SK-N-SH (cell line): ENCODE measurements around the gene ANKRD34A. TPM values are rescaled to one million over a fixed set of nuclear protein-coding genes. Genes with fewer than 3 reads are reported as not detected.

Experiments
- CTCF ChIA-PET: fragments of 300-600, 350-600 bp; formaldehyde crosslinking; extraction: SDS; loops from one replicate; lab custom pipeline; 2021; lab: Yijun Ruan, JAX
- POLR2A ChIA-PET: fragments of 350-600 bp; sonication (Branson Sonifier 250); formaldehyde crosslinking; extraction: SDS; loops from one replicate; lab custom pipeline; 2020; ENCODE audit warnings: antibody characterized with exemption, inconsistent platforms; lab: Yijun Ruan, JAX
- DNase-seq: peaks from one replicate; pipeline ENCODE4 v3.0.0; 2012
- H2AFZ ChIP-seq: fragments of 200-600 bp; sonication (generic); 2 replicates; pipeline ENCODE4 v1.8.1; 2016; ENCODE audit warnings: antibody characterized with exemption, mild to moderate bottlenecking, low read depth
- H3F3A ChIP-seq: fragments of 200-600 bp; sonication (generic); replicated peaks from 2 replicates; pipeline ENCODE3; 2016; ENCODE audit warnings: antibody characterized with exemption, mild to moderate bottlenecking; ENCODE audit not compliant: insufficient read depth
- H3K27ac ChIP-seq, 2 experiments: fragments of 200-500 bp in 1 of 2; fragments of 200-600 bp in 1 of 2; sonication (Bioruptor generic) in 1 of 2; sonication (generic), shearing (Covaris generic) in 1 of 2; 2 replicates each; pipeline versions ENCODE4 v1.5.1 to v1.6.1; 2014 to 2016; ENCODE audit warnings: low read depth in 2 of 2, inconsistent platforms in 1 of 2, low read length in 1 of 2, mild to moderate bottlenecking in 1 of 2, mixed read lengths in 1 of 2
- H3K27me3 ChIP-seq: fragments of 200-600 bp; sonication (generic), shearing (Covaris generic); 2 replicates; pipeline ENCODE4 v1.6.1; 2016; ENCODE audit warnings: mixed run types; ENCODE audit not compliant: insufficient read depth
- H3K36me3 ChIP-seq, 2 experiments: fragments of 200-500 bp in 1 of 2; fragments of 200-600 bp in 1 of 2; sonication (Bioruptor generic) in 1 of 2; sonication (generic) in 1 of 2; replicated peaks in 1 of 2; 2 replicates each; pipeline versions ENCODE3 to v1.5.1; 2014 to 2016; ENCODE audit warnings: low read length in 1 of 2, mild to moderate bottlenecking in 1 of 2; ENCODE audit not compliant: insufficient read depth in 2 of 2, control insufficient read depth in 1 of 2
- H3K4me1 ChIP-seq, 2 experiments: fragments of 200-500 bp in 1 of 2; fragments of 200-600 bp in 1 of 2; sonication (Bioruptor generic) in 1 of 2; sonication (generic), shearing (Covaris generic) in 1 of 2; 2 replicates each; pipeline versions ENCODE4 v1.5.1 to v1.6.1; 2014 to 2016; ENCODE audit warnings: low read depth in 1 of 2, low read length in 1 of 2, mixed run types in 1 of 2; ENCODE audit not compliant: insufficient read depth in 2 of 2, control insufficient read depth in 1 of 2
- H3K4me2 ChIP-seq: fragments of 200-600 bp; sonication (generic), shearing (Covaris generic); 2 replicates; pipeline ENCODE4 v1.6.1; 2017; ENCODE audit warnings: mixed run types
- H3K4me3 ChIP-seq, 2 experiments: fragments of 200-500 bp in 1 of 2; fragments of 200-600 bp in 1 of 2; sonication (Bioruptor generic) in 1 of 2; sonication (generic), shearing (Covaris generic) in 1 of 2; 2 replicates each; pipeline versions ENCODE4 v1.5.1 to v1.8.1; 2014 to 2016; ENCODE audit warnings: low read depth in 2 of 2, inconsistent platforms in 1 of 2, low read length in 1 of 2, mild to moderate bottlenecking in 1 of 2, mixed read lengths in 1 of 2, moderate library complexity in 1 of 2
- H3K79me2 ChIP-seq: fragments of 200-600 bp; sonication (generic); 2 replicates; pipeline ENCODE4 v1.8.1; 2017; ENCODE audit warnings: mild to moderate bottlenecking; ENCODE audit not compliant: insufficient read depth
- H3K9ac ChIP-seq: fragments of 200-600 bp; sonication (generic); 2 replicates; pipeline ENCODE4 v1.6.1; 2017; ENCODE audit warnings: mixed run types
- H3K9me2 ChIP-seq: fragments of 200-600 bp; sonication (generic); 2 replicates; pipeline ENCODE4 v1.6.1; 2017; ENCODE audit warnings: mixed run types
- H3K9me3 ChIP-seq: fragments of 200-600 bp; sonication (generic); 2 replicates; pipeline ENCODE4 v1.6.1; 2017; ENCODE audit warnings: mixed run types, mild to moderate bottlenecking, moderate library complexity
- H4K20me1 ChIP-seq: fragments of 200-600 bp; sonication (generic); 2 replicates; pipeline ENCODE4 v1.6.1; 2017; ENCODE audit warnings: mild to moderate bottlenecking, mixed run types; ENCODE audit not compliant: insufficient read depth
- CHD2 ChIP-seq: fragments of 150-350 bp; IDR thresholded peaks from 2 replicates; pipeline ENCODE4 v1.6.1; 2018; ENCODE audit warnings: low read length; ENCODE audit not compliant: partially characterized antibody
- EZH2phosphoT487 ChIP-seq: fragments of 200-600 bp; sonication (generic); IDR thresholded peaks from 2 replicates; pipeline ENCODE4 v1.6.1; 2017; ENCODE audit warnings: low read depth, mixed run types, mild to moderate bottlenecking, antibody characterized with exemption, moderate library complexity, borderline replicate concordance
- MXI1 ChIP-seq: IDR thresholded peaks from 2 replicates; pipeline ENCODE4 v1.6.1; 2012; ENCODE audit warnings: mild to moderate bottlenecking, low read depth, low read length, improper control_type of control experiment
- NFIC ChIP-seq: IDR thresholded peaks from 2 replicates; pipeline ENCODE4 v1.4.0; 2012; ENCODE audit warnings: borderline replicate concordance
- RAD21 ChIP-seq: IDR thresholded peaks from 2 replicates; pipeline ENCODE4 v1.6.1; 2012; ENCODE audit warnings: mild to moderate bottlenecking, low read length
- RFX5 ChIP-seq: IDR thresholded peaks from 2 replicates; pipeline ENCODE4 v1.6.1; 2012; ENCODE audit warnings: mild to moderate bottlenecking, improper control_type of control experiment, low read length
- TEAD4 ChIP-seq: IDR thresholded peaks from 2 replicates; pipeline ENCODE4 v1.4.0; 2012; ENCODE audit warnings: mild to moderate bottlenecking, borderline replicate concordance; ENCODE audit not compliant: insufficient read depth
- WGBS: methylation state at CpG from one replicate; pipeline ENCODE4 v1.1.6; 2017; ENCODE audit warnings: low lambda C conversion rate; 5-methylcytosine and 5-hydroxymethylcytosine counted together
- polyA plus RNA-seq, 3 experiments: library from polyadenylated mRNA; depleted of rRNA; stranded (reverse); fragments of >200 nt; gene quantifications; 2 replicates each; pipeline ENCODE4 v1.2.3, GENCODE V29; 2012
- TF ChIP-seq, protein P1 (sequence below): IDR thresholded peaks from 2 replicates; pipeline ENCODE4; 2012
- TF ChIP-seq, protein P2 (sequence below): IDR thresholded peaks from 2 replicates; pipeline ENCODE4 v1.4.0; 2012; ENCODE audit warnings: low read depth
- TF ChIP-seq, protein P3 (sequence below): IDR thresholded peaks from 2 replicates; pipeline ENCODE4 v1.6.1; 2012; ENCODE audit warnings: mild to moderate bottlenecking, low read depth, low read length, moderate library complexity
- TF ChIP-seq, protein P4 (sequence below): IDR thresholded peaks from 2 replicates; pipeline ENCODE4 v1.4.0; 2012; ENCODE audit warnings: low read depth, borderline replicate concordance

ANKRD34A gene
- polyA plus RNA-seq, 1 of the 3 experiments (the other 2 are of a cell fraction): 2.6 TPM

DNA sequence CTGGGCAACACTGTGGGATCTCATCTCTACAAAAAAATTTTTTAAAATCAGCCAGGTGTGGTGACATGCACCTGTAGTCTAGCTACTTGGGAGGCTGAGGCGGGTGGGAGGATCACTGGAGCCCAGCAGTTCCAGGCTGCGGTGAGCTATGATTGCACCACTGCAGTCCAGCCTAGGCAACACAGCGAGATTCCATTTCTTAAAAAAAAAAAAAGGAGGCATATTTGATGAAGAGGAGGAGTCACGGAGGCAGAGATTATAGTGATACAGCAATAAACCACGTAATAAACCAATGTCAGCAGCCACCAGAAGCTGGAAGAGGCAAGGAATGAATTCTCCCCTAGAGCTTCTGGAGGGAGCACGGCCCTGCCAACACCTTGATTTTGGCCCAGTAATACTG lies 10.5 kb downstream of the ANKRD34A start:
- H3K27me3 ChIP-seq: no peaks in the 10 kb centered on the region
- POLR2A ChIA-PET: interaction anchor here (2.8 kb wide), 1 partner anchor 26 kb away, joined by 9 read pairs; the partner anchor contains the start of gene RBM8A
- H3K79me2 ChIP-seq: peaks cover 86% of the 10 kb centered on the region
- no peak overlapping the region for H3K4me2 ChIP-seq
- peaks cover 21 to 28% of the 10 kb centered on the region in 2 experiments; a peak in 3 of 4 replicates for H3K4me1 ChIP-seq
- H3F3A ChIP-seq: peaks cover 23% of the 10 kb centered on the region
- no peaks in the 10 kb centered on the region for H3K9me3 ChIP-seq
- H4K20me1 ChIP-seq: no peaks in the 10 kb centered on the region; the same call in 1 of the 2 replicates
- peaks cover 4 to 8% of the 10 kb centered on the region in 2 experiments for H3K36me3 ChIP-seq
- 92% methylated on average over 6 of the region's 6 CpGs for WGBS
- no peak for TF ChIP-seq MXI1
- TF ChIP-seq RAD21: no peak
- TF ChIP-seq, protein P1, sequence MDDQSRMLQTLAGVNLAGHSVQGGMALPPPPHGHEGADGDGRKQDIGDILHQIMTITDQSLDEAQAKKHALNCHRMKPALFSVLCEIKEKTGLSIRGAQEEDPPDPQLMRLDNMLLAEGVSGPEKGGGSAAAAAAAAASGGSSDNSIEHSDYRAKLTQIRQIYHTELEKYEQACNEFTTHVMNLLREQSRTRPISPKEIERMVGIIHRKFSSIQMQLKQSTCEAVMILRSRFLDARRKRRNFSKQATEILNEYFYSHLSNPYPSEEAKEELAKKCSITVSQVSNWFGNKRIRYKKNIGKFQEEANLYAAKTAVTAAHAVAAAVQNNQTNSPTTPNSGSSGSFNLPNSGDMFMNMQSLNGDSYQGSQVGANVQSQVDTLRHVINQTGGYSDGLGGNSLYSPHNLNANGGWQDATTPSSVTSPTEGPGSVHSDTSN: no peak
- TF ChIP-seq EZH2phosphoT487: no peak
- TF ChIP-seq, all 33 proteins: peak for 0
- Histone ChIP-seq H2AFZ (no peak overlapping the region), H3K9me2 (no peaks in the 10 kb centered on the region), H3K9ac (no peak overlapping the region), H3K4me3 (no peak overlapping the region), H3K27ac (no peak overlapping the region)
- CTCF ChIA-PET: interaction anchor here (1.4 to 4.1 kb wide), 5 partner anchors 11 to 62 kb away, joined by 3 to 17 read pairs (median 5); partner anchors contain the start of genes ANKRD34A, POLR3GL and RBM8A
- DNase-seq: no peak

DNA sequence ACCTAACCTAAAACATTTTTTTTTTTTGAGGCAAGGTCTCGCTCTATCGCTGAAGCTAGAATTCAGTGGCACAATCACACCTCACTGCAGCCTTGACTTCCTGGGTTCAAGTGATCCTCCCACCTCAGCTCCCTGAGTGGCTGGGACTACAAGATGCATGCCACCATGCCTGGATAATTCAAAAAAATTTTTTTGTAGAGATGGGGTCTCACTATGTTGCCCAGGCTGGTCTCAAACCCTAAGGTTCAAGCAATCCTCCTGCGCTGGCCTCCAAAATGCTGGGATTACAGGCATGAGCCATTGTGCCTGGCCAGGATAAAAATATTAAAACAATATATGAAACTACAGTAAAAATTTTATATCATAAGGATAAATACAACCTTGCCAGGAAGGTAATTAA lies 11.5 kb downstream of the ANKRD34A start:
- TF ChIP-seq NFIC: no peak
- TF ChIP-seq, protein P2, sequence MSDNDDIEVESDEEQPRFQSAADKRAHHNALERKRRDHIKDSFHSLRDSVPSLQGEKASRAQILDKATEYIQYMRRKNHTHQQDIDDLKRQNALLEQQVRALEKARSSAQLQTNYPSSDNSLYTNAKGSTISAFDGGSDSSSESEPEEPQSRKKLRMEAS: no peak
- TF ChIP-seq TEAD4: no peak
- TF ChIP-seq, protein P3, sequence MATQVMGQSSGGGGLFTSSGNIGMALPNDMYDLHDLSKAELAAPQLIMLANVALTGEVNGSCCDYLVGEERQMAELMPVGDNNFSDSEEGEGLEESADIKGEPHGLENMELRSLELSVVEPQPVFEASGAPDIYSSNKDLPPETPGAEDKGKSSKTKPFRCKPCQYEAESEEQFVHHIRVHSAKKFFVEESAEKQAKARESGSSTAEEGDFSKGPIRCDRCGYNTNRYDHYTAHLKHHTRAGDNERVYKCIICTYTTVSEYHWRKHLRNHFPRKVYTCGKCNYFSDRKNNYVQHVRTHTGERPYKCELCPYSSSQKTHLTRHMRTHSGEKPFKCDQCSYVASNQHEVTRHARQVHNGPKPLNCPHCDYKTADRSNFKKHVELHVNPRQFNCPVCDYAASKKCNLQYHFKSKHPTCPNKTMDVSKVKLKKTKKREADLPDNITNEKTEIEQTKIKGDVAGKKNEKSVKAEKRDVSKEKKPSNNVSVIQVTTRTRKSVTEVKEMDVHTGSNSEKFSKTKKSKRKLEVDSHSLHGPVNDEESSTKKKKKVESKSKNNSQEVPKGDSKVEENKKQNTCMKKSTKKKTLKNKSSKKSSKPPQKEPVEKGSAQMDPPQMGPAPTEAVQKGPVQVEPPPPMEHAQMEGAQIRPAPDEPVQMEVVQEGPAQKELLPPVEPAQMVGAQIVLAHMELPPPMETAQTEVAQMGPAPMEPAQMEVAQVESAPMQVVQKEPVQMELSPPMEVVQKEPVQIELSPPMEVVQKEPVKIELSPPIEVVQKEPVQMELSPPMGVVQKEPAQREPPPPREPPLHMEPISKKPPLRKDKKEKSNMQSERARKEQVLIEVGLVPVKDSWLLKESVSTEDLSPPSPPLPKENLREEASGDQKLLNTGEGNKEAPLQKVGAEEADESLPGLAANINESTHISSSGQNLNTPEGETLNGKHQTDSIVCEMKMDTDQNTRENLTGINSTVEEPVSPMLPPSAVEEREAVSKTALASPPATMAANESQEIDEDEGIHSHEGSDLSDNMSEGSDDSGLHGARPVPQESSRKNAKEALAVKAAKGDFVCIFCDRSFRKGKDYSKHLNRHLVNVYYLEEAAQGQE: no peak
- TF ChIP-seq, protein P4, sequence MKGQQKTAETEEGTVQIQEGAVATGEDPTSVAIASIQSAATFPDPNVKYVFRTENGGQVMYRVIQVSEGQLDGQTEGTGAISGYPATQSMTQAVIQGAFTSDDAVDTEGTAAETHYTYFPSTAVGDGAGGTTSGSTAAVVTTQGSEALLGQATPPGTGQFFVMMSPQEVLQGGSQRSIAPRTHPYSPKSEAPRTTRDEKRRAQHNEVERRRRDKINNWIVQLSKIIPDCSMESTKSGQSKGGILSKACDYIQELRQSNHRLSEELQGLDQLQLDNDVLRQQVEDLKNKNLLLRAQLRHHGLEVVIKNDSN: no peak
- TF ChIP-seq RFX5: no peak
- TF ChIP-seq CHD2: no peak
- 99% methylated on average over 3 of the region's 3 CpGs for WGBS

More for the DNA sequence above, 11.5 kb downstream of the ANKRD34A start:
- DNase-seq: no peak
- Histone ChIP-seq H3K9me2 (no peaks in the 10 kb centered on the region), H3K4me2 (no peak overlapping the region), H4K20me1 (no peaks in the 10 kb centered on the region; the same call in 1 of the 2 replicates), H3K27ac (no peak overlapping the region), H3K4me3 (no peak overlapping the region), H2AFZ (no peak overlapping the region), H3K9me3 (no peaks in the 10 kb centered on the region), H3K4me1 (peaks cover 15 to 23% of the 10 kb centered on the region in 2 experiments; a peak in 3 of 4 replicates), H3K9ac (no peak overlapping the region), H3K36me3 (peaks cover 4 to 14% of the 10 kb centered on the region in 2 experiments), H3K79me2 (peaks cover 95% of the 10 kb centered on the region), H3K27me3 (no peaks in the 10 kb centered on the region), H3F3A (peaks cover 14% of the 10 kb centered on the region)
- ChIA-PET CTCF (interaction anchor here (1.6 to 4.1 kb wide), 3 partner anchors 10 to 61 kb away, joined by 3 to 17 read pairs (median 4); partner anchors contain the start of genes ANKRD34A and POLR3GL), POLR2A (interaction anchor here (2.8 kb wide), 1 partner anchor 25 kb away, joined by 9 read pairs; the partner anchor contains the start of gene RBM8A)
